Spinal cord (tissue), 10 donors: ENCODE data around the gene FRZB. TPM values are rescaled to one million over a fixed set of nuclear protein-coding genes. Genes with fewer than 3 reads are reported as not detected.

ENCODE experiments used
- DNase-seq, 6 donors: peaks; one replicate each; pipeline versions ENCODE4 v3.0.0 to v3.0.0-alpha.2; 2013 to 2015; ENCODE audit warnings: low spot score in 6 of 6, low read depth in 4 of 6
- H3K27ac ChIP-seq: one replicate; pipeline ENCODE4 v1.5.1; 2013; ENCODE audit warnings: low read depth, low read length, control low read depth
- H3K27me3 ChIP-seq: one replicate; pipeline ENCODE4 v1.6.1; 2013; ENCODE audit warnings: low read length; ENCODE audit not compliant: control insufficient read depth, insufficient read depth
- H3K36me3 ChIP-seq: one replicate; pipeline ENCODE4 v1.6.1; 2013; ENCODE audit warnings: low read length; ENCODE audit not compliant: control insufficient read depth, insufficient read depth
- H3K4me1 ChIP-seq: one replicate; pipeline ENCODE4 v1.6.1; 2013; ENCODE audit warnings: low read length; ENCODE audit not compliant: control insufficient read depth, insufficient read depth
- H3K4me3 ChIP-seq: one replicate; pipeline ENCODE4 v1.5.1; 2013; ENCODE audit warnings: low read depth, low read length, control low read depth
- H3K9me3 ChIP-seq: one replicate; pipeline ENCODE4 v1.6.1; 2013; ENCODE audit warnings: low read length; ENCODE audit not compliant: control insufficient read depth, insufficient read depth
- WGBS: methylation state at CpG from one replicate; pipeline ENCODE4 v1.1.5; 2013; ENCODE audit warnings: missing lambda C conversion rate; ENCODE audit not compliant: insufficient coverage; 5-methylcytosine and 5-hydroxymethylcytosine counted together
- polyA plus RNA-seq, 2 donors: library from polyadenylated mRNA; unstranded; fragments of 120-200 nt; gene quantifications; one replicate each; pipeline ENCODE4 v1.2.1, GENCODE V29; 2013; ENCODE audit not compliant: insufficient read length in 2 of 2
- total RNA-seq, 2 donors: library from RNA; depleted of rRNA in 1 of 2; stranded (reverse); fragments of 120-200 nt in 1 of 2; fragments of >200 nt in 1 of 2; gene quantifications; one replicate each; pipeline versions ENCODE4 v1.2.3 to v1.2.4, GENCODE V29; 2013 to 2014
- donor health status: healthy.

Gene FRZB
- total and polyA plus RNA-seq, 4 donors, result 21.8 to 68.5 (median 32.7) TPM

- no peaks in the 10 kb centered on the region for H3K36me3 ChIP-seq
- no CpG with 5 or more reads among the region's 2 CpGs for WGBS
- no peaks in the 10 kb centered on the region for H3K27me3 ChIP-seq
Observed at GRCh38 chr2:182855376-182855775, 11.1 kb downstream of the FRZB start.

GRCh38 chr2:182854375-182855105 lies 11.9 kb downstream of the FRZB start:
- WGBS, result 33% methylated on average over 1 of the region's 5 CpGs
- Histone ChIP-seq H3K27ac (no peak overlapping the region), H3K4me3 (no peak overlapping the region), H3K36me3 (no peaks in the 10 kb centered on the region), H3K27me3 (no peaks in the 10 kb centered on the region), H3K4me1 (no peaks in the 10 kb centered on the region), H3K9me3 (no peaks in the 10 kb centered on the region)
- DNase-seq, result no peak

More at GRCh38 chr2:182855376-182855775, 11.1 kb downstream of the FRZB start:
- no peak overlapping the region for H3K4me3 ChIP-seq
- no peak overlapping the region for H3K27ac ChIP-seq
- H3K9me3 ChIP-seq, result no peaks in the 10 kb centered on the region
- DNase-seq, result no peak
- H3K4me1 ChIP-seq, result no peaks in the 10 kb centered on the region

- no peaks in the 10 kb centered on the region for H3K4me1 ChIP-seq
- no peaks in the 10 kb centered on the region for H3K36me3 ChIP-seq
- H3K9me3 ChIP-seq, result no peaks in the 10 kb centered on the region
- peak in 1 of 6 donors; percentile 78 for DNase-seq
- H3K27me3 ChIP-seq, result no peaks in the 10 kb centered on the region
- no CpG with 5 or more reads among the region's 1 CpG for WGBS
- no peak overlapping the region for H3K27ac ChIP-seq
- H3K4me3 ChIP-seq, result no peak overlapping the region
Observed at GRCh38 chr2:182852801-182853200, 13.6 kb downstream of the FRZB start.

- no peaks in the 10 kb centered on the region for H3K4me1 ChIP-seq
- no peaks in the 10 kb centered on the region for H3K27me3 ChIP-seq
- no peak overlapping the region for H3K4me3 ChIP-seq
- no CpG with 5 or more reads among the region's 1 CpG for WGBS
- H3K27ac ChIP-seq, result no peak overlapping the region
- DNase-seq, result peak in 1 of 6 donors; percentile 17
- no peaks in the 10 kb centered on the region for H3K9me3 ChIP-seq
- no peaks in the 10 kb centered on the region for H3K36me3 ChIP-seq
Observed at GRCh38 chr2:182852090-182852489, 14.3 kb downstream of the FRZB start.

GRCh38 chr2:182845794-182846417 lies 20.5 kb downstream of the FRZB start:
- no peak overlapping the region for H3K27ac ChIP-seq
- H3K4me3 ChIP-seq, result no peak overlapping the region
- no peaks in the 10 kb centered on the region for H3K4me1 ChIP-seq
- no peaks in the 10 kb centered on the region for H3K9me3 ChIP-seq
- no peak for DNase-seq
- H3K27me3 ChIP-seq, result no peaks in the 10 kb centered on the region
- no peaks in the 10 kb centered on the region for H3K36me3 ChIP-seq
- 63% methylated on average over 2 of the region's 3 CpGs for WGBS

- DNase-seq, result peak in 1 of 6 donors; percentile 44
- Histone ChIP-seq H3K36me3 (no peaks in the 10 kb centered on the region), H3K27me3 (peaks cover 3% of the 10 kb centered on the region), H3K4me3 (no peak overlapping the region), H3K9me3 (no peaks in the 10 kb centered on the region), H3K4me1 (no peaks in the 10 kb centered on the region), H3K27ac (no peak overlapping the region)
- WGBS, result 57% methylated on average over 1 of the region's 3 CpGs
Observed at GRCh38 chr2:182836451-182836850, 30.0 kb downstream of the FRZB start.

- Histone ChIP-seq H3K4me3 (no peak overlapping the region), H3K4me1 (no peaks in the 10 kb centered on the region), H3K27me3 (no peaks in the 10 kb centered on the region), H3K27ac (no peak overlapping the region), H3K36me3 (no peaks in the 10 kb centered on the region), H3K9me3 (no peaks in the 10 kb centered on the region)
- WGBS, result no CpG with 5 or more reads among the region's 1 CpG
- peak in 1 of 6 donors; percentile 67 for DNase-seq
Observed at GRCh38 chr2:182834293-182834692, 32.1 kb downstream of the FRZB start.

- WGBS, result 87% methylated on average over 5 of the region's 9 CpGs
- peak in 1 of 6 donors; percentile 72 for DNase-seq
- no peaks in the 10 kb centered on the region for H3K9me3 ChIP-seq
Observed at GRCh38 chr2:182833084-182833854, 33.2 kb downstream of the FRZB start.

GRCh38 chr2:182831921-182832320 lies 34.5 kb downstream of the FRZB start:
- Histone ChIP-seq H3K4me3 (no peak overlapping the region), H3K36me3 (no peaks in the 10 kb centered on the region), H3K9me3 (no peaks in the 10 kb centered on the region), H3K27me3 (peaks cover 6% of the 10 kb centered on the region), H3K27ac (no peak overlapping the region), H3K4me1 (no peaks in the 10 kb centered on the region)
- DNase-seq, result no peak
- WGBS, result no CpG with 5 or more reads among the region's 3 CpGs

More at GRCh38 chr2:182833084-182833854, 33.2 kb downstream of the FRZB start:
- Histone ChIP-seq H3K4me3 (no peak overlapping the region), H3K4me1 (no peaks in the 10 kb centered on the region), H3K36me3 (no peaks in the 10 kb centered on the region), H3K27ac (no peak overlapping the region), H3K27me3 (peaks cover 6% of the 10 kb centered on the region)
